PFSK-1 (cell line): Measurements from ENCODE around the gene TMEM243.

Experiments used
- POLR2AphosphoS5 ChIP-seq: IDR thresholded peaks from 2 replicates; pipeline ENCODE4 v1.6.1; 2012; ENCODE audit warnings: low read depth, mild to moderate bottlenecking, control low read depth, low read length, moderate library complexity
- REST ChIP-seq, 2 experiments: IDR thresholded peaks; 2 replicates each; pipeline versions ENCODE4 v1.6.1 to v1.8.0; 2011 to 2012; ENCODE audit warnings: low read depth in 2 of 2, low read length in 2 of 2, control low read depth in 1 of 2, inconsistent platforms in 1 of 2, mild to moderate bottlenecking in 1 of 2, moderate library complexity in 1 of 2; ENCODE audit not compliant: insufficient read depth in 1 of 2
- SIN3A ChIP-seq: IDR thresholded peaks from 2 replicates; pipeline ENCODE4 v1.6.1; 2012; ENCODE audit warnings: mild to moderate bottlenecking, low read length, moderate library complexity, borderline replicate concordance; ENCODE audit not compliant: insufficient read depth

GRCh38 chr7:87220734-87221215, 1.2 kb upstream of the TMEM243 start:
- TF ChIP-seq REST (IDR thresholded peaks at IDR 0.05; ENCODE audit: insufficient read depth in 1 of 2, low read depth in 2 of 2, low read length in 2 of 2) (no peak), SIN3A (no peak), POLR2AphosphoS5 (no peak)
